Neural cell (in vitro differentiated cells): Measurements from ENCODE around the gene AMBP.

ENCODE experiments used
- EP300 ChIP-seq: fragments of 450-650 bp; conservative IDR thresholded peaks from 2 replicates; pipeline ENCODE4 v1.6.1; 2014; ENCODE audit warnings: antibody characterized with exemption, mild to moderate bottlenecking, moderate library complexity; ENCODE audit not compliant: poor library complexity, severe bottlenecking
- EZH2 ChIP-seq: fragments of 200-600, 300-800 bp; shearing (Covaris generic), sonication (generic); IDR thresholded peaks from 2 replicates; pipeline ENCODE4 v1.6.1; 2014; ENCODE audit warnings: antibody characterized with exemption, low read length, borderline replicate concordance, mild to moderate bottlenecking; ENCODE audit not compliant: insufficient read depth, poor library complexity, severe bottlenecking
- MXI1 ChIP-seq: fragments of 450-650 bp; conservative IDR thresholded peaks from 2 replicates; pipeline ENCODE4 v1.6.1; 2014; ENCODE audit warnings: antibody characterized with exemption, mild to moderate bottlenecking; ENCODE audit not compliant: poor library complexity, severe bottlenecking
- POLR2AphosphoS5 ChIP-seq: IDR thresholded peaks from 2 replicates; pipeline ENCODE4 v1.6.1; 2012
- RAD21 ChIP-seq: fragments of 450-650 bp; conservative IDR thresholded peaks from 2 replicates; pipeline ENCODE4 v1.6.1; 2014; ENCODE audit warnings: antibody characterized with exemption, mild to moderate bottlenecking, moderate library complexity
- SMC3 ChIP-seq: fragments of 450-650 bp; conservative IDR thresholded peaks from 2 replicates; pipeline ENCODE4 v1.6.1; 2014; ENCODE audit warnings: antibody characterized with exemption, mild to moderate bottlenecking, moderate library complexity; ENCODE audit not compliant: poor library complexity
- TAF1 ChIP-seq: IDR thresholded peaks from 2 replicates; pipeline ENCODE4 v1.6.1; 2012; ENCODE audit warnings: low read depth
- TF ChIP-seq, protein P1 (sequence below): fragments of 450-650 bp; IDR thresholded peaks from 2 replicates; pipeline ENCODE4 v1.5.1; 2014; ENCODE audit warnings: antibody characterized with exemption, mild to moderate bottlenecking, moderate library complexity; ENCODE audit not compliant: poor library complexity, severe bottlenecking
- TF ChIP-seq, protein P2 (sequence below): IDR thresholded peaks from 2 replicates; pipeline ENCODE4 v1.6.1; 2012; ENCODE audit warnings: borderline replicate concordance

DNA sequence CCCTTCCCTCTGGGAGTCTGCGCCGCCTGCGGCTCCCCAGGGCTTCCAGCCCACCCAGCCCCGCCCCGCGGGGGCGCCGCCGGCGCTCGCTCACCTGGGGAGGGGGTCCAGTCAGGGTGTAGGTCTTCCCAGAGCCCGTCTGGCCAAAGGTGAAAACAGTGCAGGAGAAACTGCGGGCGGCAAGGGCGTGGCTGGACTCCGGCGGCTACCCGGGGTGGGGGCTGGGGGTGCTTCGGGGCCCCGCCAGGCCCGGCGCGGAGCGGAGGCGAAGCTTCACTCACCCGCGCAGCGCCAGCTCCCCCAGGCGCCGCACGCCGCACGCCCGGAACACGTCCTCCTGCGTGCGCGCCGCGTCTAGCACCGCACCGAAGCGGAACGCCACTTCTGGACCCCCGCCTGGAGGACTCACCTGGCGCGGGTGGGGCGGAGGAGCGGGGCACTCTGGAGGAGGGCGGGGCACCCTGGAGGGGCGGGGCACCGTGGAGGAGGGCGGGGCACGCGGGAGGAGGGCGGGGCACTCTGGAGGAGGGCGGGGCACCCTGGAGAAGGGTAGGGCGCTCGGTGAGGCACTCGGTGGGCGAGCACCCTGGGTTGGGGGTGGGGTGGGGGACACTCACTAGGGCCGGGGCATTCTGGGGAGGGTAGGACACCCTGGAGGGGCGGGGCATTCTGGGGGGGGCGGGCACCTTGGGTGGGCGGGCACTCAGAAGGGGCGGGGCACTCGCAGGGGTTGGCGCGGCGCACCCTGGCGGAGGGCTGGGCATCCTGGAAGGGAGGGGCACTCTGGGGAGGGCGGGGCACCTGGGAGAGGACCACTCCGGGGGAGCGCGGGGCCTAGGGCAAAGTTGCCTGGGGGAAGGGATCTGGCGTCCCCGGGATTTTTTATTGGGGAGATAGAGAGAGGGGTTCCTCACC is 20.2 kb upstream of the AMBP start:
- TF ChIP-seq, protein P1, sequence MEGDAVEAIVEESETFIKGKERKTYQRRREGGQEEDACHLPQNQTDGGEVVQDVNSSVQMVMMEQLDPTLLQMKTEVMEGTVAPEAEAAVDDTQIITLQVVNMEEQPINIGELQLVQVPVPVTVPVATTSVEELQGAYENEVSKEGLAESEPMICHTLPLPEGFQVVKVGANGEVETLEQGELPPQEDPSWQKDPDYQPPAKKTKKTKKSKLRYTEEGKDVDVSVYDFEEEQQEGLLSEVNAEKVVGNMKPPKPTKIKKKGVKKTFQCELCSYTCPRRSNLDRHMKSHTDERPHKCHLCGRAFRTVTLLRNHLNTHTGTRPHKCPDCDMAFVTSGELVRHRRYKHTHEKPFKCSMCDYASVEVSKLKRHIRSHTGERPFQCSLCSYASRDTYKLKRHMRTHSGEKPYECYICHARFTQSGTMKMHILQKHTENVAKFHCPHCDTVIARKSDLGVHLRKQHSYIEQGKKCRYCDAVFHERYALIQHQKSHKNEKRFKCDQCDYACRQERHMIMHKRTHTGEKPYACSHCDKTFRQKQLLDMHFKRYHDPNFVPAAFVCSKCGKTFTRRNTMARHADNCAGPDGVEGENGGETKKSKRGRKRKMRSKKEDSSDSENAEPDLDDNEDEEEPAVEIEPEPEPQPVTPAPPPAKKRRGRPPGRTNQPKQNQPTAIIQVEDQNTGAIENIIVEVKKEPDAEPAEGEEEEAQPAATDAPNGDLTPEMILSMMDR, result no peak
- no peak for TF ChIP-seq EZH2
- no peak for TF ChIP-seq TAF1
- no peak for TF ChIP-seq RAD21
- no peak for TF ChIP-seq POLR2AphosphoS5
- TF ChIP-seq EP300, result no peak
- TF ChIP-seq, protein P2, sequence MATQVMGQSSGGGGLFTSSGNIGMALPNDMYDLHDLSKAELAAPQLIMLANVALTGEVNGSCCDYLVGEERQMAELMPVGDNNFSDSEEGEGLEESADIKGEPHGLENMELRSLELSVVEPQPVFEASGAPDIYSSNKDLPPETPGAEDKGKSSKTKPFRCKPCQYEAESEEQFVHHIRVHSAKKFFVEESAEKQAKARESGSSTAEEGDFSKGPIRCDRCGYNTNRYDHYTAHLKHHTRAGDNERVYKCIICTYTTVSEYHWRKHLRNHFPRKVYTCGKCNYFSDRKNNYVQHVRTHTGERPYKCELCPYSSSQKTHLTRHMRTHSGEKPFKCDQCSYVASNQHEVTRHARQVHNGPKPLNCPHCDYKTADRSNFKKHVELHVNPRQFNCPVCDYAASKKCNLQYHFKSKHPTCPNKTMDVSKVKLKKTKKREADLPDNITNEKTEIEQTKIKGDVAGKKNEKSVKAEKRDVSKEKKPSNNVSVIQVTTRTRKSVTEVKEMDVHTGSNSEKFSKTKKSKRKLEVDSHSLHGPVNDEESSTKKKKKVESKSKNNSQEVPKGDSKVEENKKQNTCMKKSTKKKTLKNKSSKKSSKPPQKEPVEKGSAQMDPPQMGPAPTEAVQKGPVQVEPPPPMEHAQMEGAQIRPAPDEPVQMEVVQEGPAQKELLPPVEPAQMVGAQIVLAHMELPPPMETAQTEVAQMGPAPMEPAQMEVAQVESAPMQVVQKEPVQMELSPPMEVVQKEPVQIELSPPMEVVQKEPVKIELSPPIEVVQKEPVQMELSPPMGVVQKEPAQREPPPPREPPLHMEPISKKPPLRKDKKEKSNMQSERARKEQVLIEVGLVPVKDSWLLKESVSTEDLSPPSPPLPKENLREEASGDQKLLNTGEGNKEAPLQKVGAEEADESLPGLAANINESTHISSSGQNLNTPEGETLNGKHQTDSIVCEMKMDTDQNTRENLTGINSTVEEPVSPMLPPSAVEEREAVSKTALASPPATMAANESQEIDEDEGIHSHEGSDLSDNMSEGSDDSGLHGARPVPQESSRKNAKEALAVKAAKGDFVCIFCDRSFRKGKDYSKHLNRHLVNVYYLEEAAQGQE, result no peak
- TF ChIP-seq SMC3, result no peak
- peak; percentile 15 for TF ChIP-seq MXI1
